CD4-positive, alpha-beta memory T cell (primary cell): ENCODE measurements around the gene GRIK1. TPM values are rescaled to one million over a fixed set of nuclear protein-coding genes. Genes with fewer than 3 reads are reported as not detected.

Experiments
- CTCF ChIA-PET: fragments of 350-600 bp; sonication (Branson Sonifier 250); formaldehyde crosslinking; loops from one replicate; lab custom pipeline; 2021; ENCODE audit warnings: inconsistent platforms; ENCODE audit not compliant: partially characterized antibody; lab: Charles Lee
- POLR2A ChIA-PET: fragments of 350-600 bp; sonication (Branson Sonifier 250); formaldehyde crosslinking; loops from one replicate; lab custom pipeline; 2021; ENCODE audit not compliant: partially characterized antibody; lab: Charles Lee
- DNase-seq, 5 donors: peaks; one replicate each; pipeline versions ENCODE4 v3.0.0 to v3.0.0-alpha.2; 2020 to 2022; ENCODE audit warnings: mixed read lengths in 1 of 5
- H3K27ac ChIP-seq: one replicate; pipeline ENCODE4 v1.7.0; 2013; ENCODE audit warnings: low read depth, low read length
- H3K27me3 ChIP-seq: 2 replicates; pipeline ENCODE4 v1.7.0; 2013; ENCODE audit warnings: mild to moderate bottlenecking, low read length, moderate library complexity; ENCODE audit not compliant: insufficient read depth
- H3K36me3 ChIP-seq: 2 replicates; pipeline ENCODE4 v1.7.0; 2013; ENCODE audit warnings: mild to moderate bottlenecking, low read length, moderate library complexity; ENCODE audit not compliant: insufficient read depth
- H3K4me1 ChIP-seq: 2 replicates; pipeline ENCODE4 v1.7.0; 2013; ENCODE audit warnings: mild to moderate bottlenecking, low read length, moderate library complexity; ENCODE audit not compliant: insufficient read depth
- H3K4me3 ChIP-seq, 2 donors: one replicate each; pipeline ENCODE4 v1.7.0; 2013; ENCODE audit warnings: low read length in 2 of 2, mild to moderate bottlenecking in 1 of 2
- H3K9me3 ChIP-seq, 2 donors: one replicate each; pipeline ENCODE4 v1.7.0; 2013; ENCODE audit warnings: low read length in 2 of 2, control low read depth in 1 of 2; ENCODE audit not compliant: control insufficient read depth in 1 of 2
- H3K27ac Mint-ChIP-seq, 7 donors: one replicate each; pipeline ENCODE4 v1.8.0; 2020 to 2021; ENCODE audit warnings: mixed read lengths in 7 of 7, mild to moderate bottlenecking in 6 of 7, inconsistent platforms in 3 of 7, moderate library complexity in 3 of 7
- H3K27me3 Mint-ChIP-seq, 2 donors: one replicate each; pipeline ENCODE4 v1.8.0; 2020 to 2021; ENCODE audit warnings: mixed read lengths in 2 of 2
- H3K36me3 Mint-ChIP-seq, 2 donors: one replicate each; pipeline ENCODE4 v1.8.0; 2020 to 2021; ENCODE audit warnings: mixed read lengths in 2 of 2, inconsistent platforms in 1 of 2, mild to moderate bottlenecking in 1 of 2
- H3K4me1 Mint-ChIP-seq, 4 donors: one replicate each; pipeline ENCODE4 v1.8.0; 2020 to 2021; ENCODE audit warnings: mixed read lengths in 4 of 4, mild to moderate bottlenecking in 1 of 4
- H3K4me3 Mint-ChIP-seq, 8 donors: one replicate each; pipeline ENCODE4 v1.8.0; 2020 to 2021; ENCODE audit warnings: mixed read lengths in 8 of 8, mild to moderate bottlenecking in 7 of 8, moderate library complexity in 6 of 8, inconsistent platforms in 3 of 8
- H3K9me3 Mint-ChIP-seq, 8 donors: one replicate each; pipeline ENCODE4 v1.8.0; 2020 to 2021; ENCODE audit warnings: mixed read lengths in 8 of 8, mild to moderate bottlenecking in 5 of 8, inconsistent platforms in 3 of 8, moderate library complexity in 1 of 8
- intact Hi-C: fragments of 100-400 bp; cut with micrococcal nuclease; formaldehyde crosslinking; loops from one replicate; pipeline ENCODE4 v1.15.1; 2023
- polyA plus RNA-seq, 2 donors: library from polyadenylated mRNA; unstranded; fragments of 300-500 nt; fragmentation: Illumina TruSeq; gene quantifications; one replicate each; pipeline ENCODE4 v1.2.3, GENCODE V29; 2021
- total RNA-seq, 2 experiments: library from RNA; stranded (reverse); gene quantifications; one replicate each; pipeline ENCODE4 v1.2.3, GENCODE V29; 2021

Gene GRIK1
- total and polyA plus RNA-seq, 4 experiments from 2014 or later = not detected

GRCh38 chr21:29501451-29501850 lies 438.3 kb downstream of the GRIK1 start:
- Histone ChIP-seq H3K27me3 (no peaks in the 10 kb centered on the region), H3K4me3 (no peak overlapping the region), H3K27ac (no peak overlapping the region), H3K4me1 (no peaks in the 10 kb centered on the region), H3K9me3 (no peaks in the 10 kb centered on the region), H3K36me3 (no peaks in the 10 kb centered on the region)
- no peak for DNase-seq
- POLR2A ChIA-PET = no interaction called here
- Mint-ChIP-seq H3K27ac (no peak overlapping the region), H3K36me3 (peaks cover 8 to 36% of the 10 kb centered on the region in 2 donors), H3K9me3 (peaks cover 0 to 12% (median 3%) of the 10 kb centered on the region in 8 donors), H3K27me3 (no peaks in the 10 kb centered on the region), H3K4me1 (peaks cover 0 to 21% (median 8%) of the 10 kb centered on the region in 4 donors), H3K4me3 (no peak overlapping the region)
- intact Hi-C loops = no loop called here
- CTCF ChIA-PET = interaction anchor here (4.0 kb wide), 1 partner anchor 25 kb away, joined by 19 read pairs; no protein-coding TSS in a partner anchor

- Mint-ChIP-seq H3K27me3 (no peaks in the 10 kb centered on the region), H3K9me3 (peaks cover 0 to 12% (median 4%) of the 10 kb centered on the region in 8 donors), H3K4me1 (peaks cover 0 to 16% (median 5%) of the 10 kb centered on the region in 4 donors), H3K36me3 (peaks cover 11 to 40% of the 10 kb centered on the region in 2 donors), H3K27ac (peak overlapping the region in 1 of 7 donors; percentile 77), H3K4me3 (no peak overlapping the region)
- H3K27me3 ChIP-seq = no peaks in the 10 kb centered on the region
- no peak for DNase-seq
- CTCF ChIA-PET = interaction anchor here (1.1 to 1.4 kb wide), 3 partner anchors 23 to 124 kb away, joined by 3 to 4 read pairs (median 3); no protein-coding TSS in a partner anchor
- no peaks in the 10 kb centered on the region for H3K4me1 ChIP-seq
- H3K9me3 ChIP-seq = no peaks in the 10 kb centered on the region
- no peak overlapping the region for H3K4me3 ChIP-seq
- POLR2A ChIA-PET = no interaction called here
- intact Hi-C loops = no loop called here
- no peaks in the 10 kb centered on the region for H3K36me3 ChIP-seq
- no peak overlapping the region for H3K27ac ChIP-seq
These were observed 440.0 kb downstream of the GRIK1 start for GRCh38 chr21:29499734-29500343.

DNA sequence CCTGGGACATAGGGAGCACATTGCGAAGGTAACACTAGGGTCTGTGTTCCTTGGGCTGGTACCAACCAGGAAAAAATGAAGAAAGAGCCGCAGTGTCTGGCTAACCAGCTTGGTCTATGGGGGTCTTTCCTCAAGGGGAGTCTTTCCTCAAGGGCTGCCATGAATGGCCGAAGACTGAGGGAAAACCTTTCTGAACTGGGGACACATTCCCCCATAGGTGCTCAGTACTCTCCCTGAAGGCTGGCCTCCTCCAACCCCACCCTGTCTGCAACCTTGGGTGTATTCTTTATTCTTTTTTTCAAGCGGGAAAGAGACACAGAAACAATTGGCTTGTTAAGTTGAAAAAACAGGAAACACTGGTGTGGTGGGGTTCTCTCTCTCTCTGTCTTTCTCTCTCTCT lies 440.6 kb downstream of the GRIK1 start:
- no peaks in the 10 kb centered on the region for H3K36me3 ChIP-seq
- peaks cover 0 to 12% (median 4%) of the 10 kb centered on the region in 8 donors for H3K9me3 Mint-ChIP-seq
- intact Hi-C loops = no loop called here
- H3K27me3 ChIP-seq = no peaks in the 10 kb centered on the region
- H3K27ac Mint-ChIP-seq = peak overlapping the region in 2 of 7 donors; percentile 53 to 77
- H3K9me3 ChIP-seq = no peaks in the 10 kb centered on the region
- H3K4me3 Mint-ChIP-seq = no peak overlapping the region
- H3K4me1 Mint-ChIP-seq = peaks cover 0 to 16% (median 5%) of the 10 kb centered on the region in 4 donors
- no peak overlapping the region for H3K4me3 ChIP-seq
- peaks cover 11 to 38% of the 10 kb centered on the region in 2 donors for H3K36me3 Mint-ChIP-seq
- no peaks in the 10 kb centered on the region for H3K27me3 Mint-ChIP-seq
- CTCF ChIA-PET = interaction anchor here (1.1 kb wide), 1 partner anchor 53 kb away, joined by 3 read pairs; no protein-coding TSS in a partner anchor
- H3K4me1 ChIP-seq = no peaks in the 10 kb centered on the region
- DNase-seq = no peak
- no peak overlapping the region for H3K27ac ChIP-seq
- POLR2A ChIA-PET = no interaction called here

- Histone ChIP-seq H3K9me3 (no peaks in the 10 kb centered on the region), H3K4me1 (no peaks in the 10 kb centered on the region), H3K27me3 (no peaks in the 10 kb centered on the region), H3K27ac (no peak overlapping the region), H3K4me3 (no peak overlapping the region), H3K36me3 (no peaks in the 10 kb centered on the region)
- peaks cover 11 to 30% of the 10 kb centered on the region in 2 donors for H3K36me3 Mint-ChIP-seq
- peaks cover 0 to 16% (median 5%) of the 10 kb centered on the region in 4 donors for H3K4me1 Mint-ChIP-seq
- intact Hi-C loops = no loop called here
- no peak overlapping the region for H3K4me3 Mint-ChIP-seq
- CTCF ChIA-PET = interaction anchor here (1.2 kb wide), 1 partner anchor 20 kb away, joined by 3 read pairs; no protein-coding TSS in a partner anchor
- POLR2A ChIA-PET = no interaction called here
- no peak overlapping the region for H3K27ac Mint-ChIP-seq
- H3K9me3 Mint-ChIP-seq = peaks cover 0 to 12% (median 4%) of the 10 kb centered on the region in 8 donors
- H3K27me3 Mint-ChIP-seq = no peaks in the 10 kb centered on the region
- DNase-seq = no peak
These were observed 443.5 kb downstream of the GRIK1 start for GRCh38 chr21:29496337-29496736.

DNA sequence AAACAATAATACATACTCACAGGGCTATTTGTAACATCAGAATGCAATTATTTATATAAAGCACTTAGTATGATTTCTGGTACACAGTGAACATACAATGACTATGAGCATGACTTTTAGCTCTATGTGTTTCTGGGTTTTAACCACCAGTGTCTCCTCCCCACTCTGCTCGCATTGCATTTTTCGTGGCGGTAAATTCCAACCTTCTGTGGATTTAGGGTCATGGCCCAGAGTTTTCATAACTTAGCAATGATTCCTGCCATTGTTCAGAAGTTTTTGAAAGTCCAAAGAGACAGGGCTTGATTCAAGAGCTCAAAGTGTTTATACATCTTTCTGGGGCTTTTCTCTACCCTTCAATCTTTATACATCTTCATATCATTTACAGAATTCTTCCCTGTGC lies 449.8 kb downstream of the GRIK1 start:
- Mint-ChIP-seq H3K27me3 (no peaks in the 10 kb centered on the region), H3K36me3 (peaks cover 7 to 11% of the 10 kb centered on the region in 2 donors), H3K9me3 (peaks cover 0 to 5% (median 2%) of the 10 kb centered on the region in 8 donors), H3K4me1 (peaks cover 0 to 11% (median 2%) of the 10 kb centered on the region in 4 donors), H3K4me3 (no peak overlapping the region), H3K27ac (no peak overlapping the region)
- intact Hi-C loops = no loop called here
- DNase-seq = no peak
- Histone ChIP-seq H3K27ac (no peak overlapping the region), H3K36me3 (no peaks in the 10 kb centered on the region), H3K4me1 (no peaks in the 10 kb centered on the region), H3K27me3 (no peaks in the 10 kb centered on the region), H3K4me3 (no peak overlapping the region), H3K9me3 (no peaks in the 10 kb centered on the region)
- ChIA-PET POLR2A (no interaction called here), CTCF (interaction anchor here (1.3 kb wide), 1 partner anchor 11 kb away, joined by 3 read pairs; no protein-coding TSS in a partner anchor)

DNA sequence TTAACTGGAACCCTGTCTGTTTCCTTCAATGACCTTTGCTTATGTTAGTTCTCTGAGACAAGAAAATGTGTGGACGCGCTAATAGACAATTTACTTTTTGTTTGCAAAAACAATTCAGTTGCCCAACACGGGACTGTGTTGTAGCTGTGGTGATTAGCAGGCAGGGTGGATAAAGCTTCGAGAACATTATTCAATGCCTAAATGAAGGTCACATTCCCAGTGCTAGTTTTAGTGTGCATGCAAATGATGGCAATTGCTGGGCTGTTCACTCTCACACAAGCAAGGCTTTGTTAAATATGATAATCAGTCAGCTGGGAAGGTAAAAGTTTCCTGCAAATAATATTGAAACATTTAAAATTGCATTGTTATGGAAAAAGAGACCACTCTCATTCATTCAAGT lies 452.6 kb downstream of the GRIK1 start:
- peaks cover 4 to 8% of the 10 kb centered on the region in 2 donors for H3K36me3 Mint-ChIP-seq
- H3K4me1 Mint-ChIP-seq = peaks cover 0 to 10% (median 2%) of the 10 kb centered on the region in 4 donors
- CTCF ChIA-PET = interaction anchor here (0.6 to 1.1 kb wide), 3 partner anchors 9 to 11 kb away, joined by 3 read pairs; no protein-coding TSS in a partner anchor
- H3K36me3 ChIP-seq = no peaks in the 10 kb centered on the region
- H3K27ac Mint-ChIP-seq = no peak overlapping the region
- POLR2A ChIA-PET = no interaction called here
- peaks cover 0 to 14% (median 3%) of the 10 kb centered on the region in 8 donors for H3K9me3 Mint-ChIP-seq
- no peak overlapping the region for H3K4me3 Mint-ChIP-seq
- no peaks in the 10 kb centered on the region for H3K27me3 ChIP-seq
- no peak for DNase-seq
- intact Hi-C loops = no loop called here
- no peaks in the 10 kb centered on the region for H3K4me1 ChIP-seq
- H3K9me3 ChIP-seq = no peaks in the 10 kb centered on the region
- no peak overlapping the region for H3K4me3 ChIP-seq
- H3K27ac ChIP-seq = no peak overlapping the region
- no peaks in the 10 kb centered on the region for H3K27me3 Mint-ChIP-seq
